HepG2 (cell line): ENCODE results near the gene PLEKHN1. TPM values are rescaled to one million over a fixed set of nuclear protein-coding genes. Genes with fewer than 3 reads are reported as not detected.
A peak's percentile ranks its signal among the peaks of the same experiment; 100 is the strongest.

Experiments
- AGO1 ChIP-seq: fragments of 200-400 bp; formaldehyde crosslinking; IDR thresholded peaks from 2 replicates; pipeline ENCODE4 v1.6.1; 2017; ENCODE audit warnings: mild to moderate bottlenecking, low read depth, low read length, moderate library complexity; ENCODE audit not compliant: poor library complexity, severe bottlenecking
- CHD2 ChIP-seq: IDR thresholded peaks from 2 replicates; pipeline ENCODE4 v1.6.1; 2011; ENCODE audit warnings: low read depth, low read length, improper control_type of control experiment
- E2F5 ChIP-seq: sonication (generic); formaldehyde crosslinking; conservative IDR thresholded peaks from 2 replicates; pipeline ENCODE4 v1.4.0; 2020; ENCODE audit warnings: missing genetic modification reagents
- GABPB1 ChIP-seq: IDR thresholded peaks from 2 replicates; pipeline ENCODE4 v1.6.1; 2016; ENCODE audit warnings: mild to moderate bottlenecking, missing genetic modification reagents, moderate library complexity, missing compliant biosample characterization
- HNRNPL ChIP-seq: fragments of 200-400 bp; formaldehyde crosslinking; IDR thresholded peaks from 2 replicates; pipeline ENCODE4 v1.6.1; 2017; ENCODE audit warnings: mild to moderate bottlenecking, low read depth, low read length
- JUNB ChIP-seq: sonication (generic); formaldehyde crosslinking; IDR thresholded peaks from 2 replicates; pipeline ENCODE4 v1.8.0; 2022; ENCODE audit warnings: missing genetic modification reagents, mild to moderate bottlenecking, borderline replicate concordance
- NAIF1 ChIP-seq: sonication (generic); formaldehyde crosslinking; IDR thresholded peaks from 2 replicates; pipeline ENCODE4 v1.5.0; 2020; ENCODE audit warnings: mild to moderate bottlenecking, missing genetic modification reagents, borderline replicate concordance
- NCOA2 ChIP-seq: sonication (generic); formaldehyde crosslinking; IDR thresholded peaks from 2 replicates; pipeline ENCODE4 v1.8.0; 2022; ENCODE audit warnings: inconsistent platforms
- NRL ChIP-seq: sonication (generic); formaldehyde crosslinking; IDR thresholded peaks from 2 replicates; pipeline ENCODE4 v1.5.0; 2020; ENCODE audit warnings: missing genetic modification reagents, mild to moderate bottlenecking, moderate library complexity, borderline replicate concordance
- RBAK ChIP-seq: sonication (generic); formaldehyde crosslinking; IDR thresholded peaks from 2 replicates; pipeline ENCODE4 v1.5.1; 2020; ENCODE audit warnings: mild to moderate bottlenecking, missing genetic modification reagents
- SAP130 ChIP-seq: IDR thresholded peaks from 2 replicates; pipeline ENCODE4 v1.6.1; 2016; ENCODE audit warnings: low read depth
- SIX1 ChIP-seq: sonication (generic); formaldehyde crosslinking; IDR thresholded peaks from 2 replicates; pipeline ENCODE4 v1.4.0; 2020; ENCODE audit warnings: missing genetic modification reagents, borderline replicate concordance
- ZFP90 ChIP-seq: sonication (generic); formaldehyde crosslinking; IDR thresholded peaks from 2 replicates; pipeline ENCODE4 v1.8.0; 2022; ENCODE audit warnings: missing genetic modification reagents, mild to moderate bottlenecking, inconsistent platforms, borderline replicate concordance
- ZNF143 ChIP-seq: sonication (generic); formaldehyde crosslinking; IDR thresholded peaks from 2 replicates; pipeline ENCODE4 v1.4.0; 2020; ENCODE audit warnings: missing genetic modification reagents
- ZNF160 ChIP-seq: sonication (generic); formaldehyde crosslinking; IDR thresholded peaks from 2 replicates; pipeline ENCODE4 v1.8.0; 2022; ENCODE audit warnings: mild to moderate bottlenecking, inconsistent platforms, missing genetic modification reagents
- ZNF205 ChIP-seq: IDR thresholded peaks from 2 replicates; pipeline ENCODE4 v1.6.1; 2018; ENCODE audit warnings: missing biosample characterization, missing genetic modification reagents
- ZNF24 ChIP-seq: fragments of 450-650 bp; IDR thresholded peaks from 2 replicates; pipeline ENCODE4 v1.6.1; 2017; ENCODE audit warnings: antibody characterized with exemption, mild to moderate bottlenecking
- ZNF260 ChIP-seq: sonication (generic); formaldehyde crosslinking; IDR thresholded peaks from 2 replicates; pipeline ENCODE4 v1.4.0; 2020; ENCODE audit warnings: missing genetic modification reagents, low read depth, mild to moderate bottlenecking, borderline replicate concordance
- ZNF616 ChIP-seq: sonication (generic); formaldehyde crosslinking; IDR thresholded peaks from 2 replicates; pipeline ENCODE4 v1.5.0; 2020; ENCODE audit warnings: low read depth, mild to moderate bottlenecking, missing genetic modification reagents
- ZNF746 ChIP-seq: sonication (generic); formaldehyde crosslinking; IDR thresholded peaks from 2 replicates; pipeline ENCODE4 v1.8.0; 2022; ENCODE audit warnings: mild to moderate bottlenecking, missing genetic modification reagents
- polyA plus RNA-seq, 8 experiments: library from polyadenylated mRNA; depleted of rRNA in 3 of 8; stranded (reverse) in 7 of 8; unstranded in 1 of 8; fragments of >200 nt; fragmentation: Illumina TruSeq in 4 of 8; extraction: Trizol in 4 of 8; gene quantifications; 2 replicates each; pipeline versions ENCODE4 v1.2.1 to v1.2.3, GENCODE V29; 2011 to 2016; ENCODE audit warnings: low read depth in 4 of 8, missing spikeins in 1 of 8, mixed read lengths in 1 of 8; ENCODE audit not compliant: insufficient read depth in 1 of 8
- total RNA-seq, 5 experiments: library from RNA; depleted of rRNA; stranded (reverse); fragments of >200 nt; fragmentation: Illumina TruSeq; extraction: Trizol; gene quantifications; 2 replicates each; pipeline ENCODE4 v1.2.3, GENCODE V29; 2016; ENCODE audit warnings: low read depth in 1 of 5
- TF ChIP-seq, protein P1 (sequence below): sonication (generic); formaldehyde crosslinking; conservative IDR thresholded peaks from 2 replicates; pipeline ENCODE4 v1.5.0; 2020; ENCODE audit warnings: missing genetic modification reagents
- TF ChIP-seq, protein P2 (sequence below): sonication (generic); formaldehyde crosslinking; IDR thresholded peaks from 2 replicates; pipeline ENCODE4 v1.4.0; 2020; ENCODE audit warnings: missing genetic modification reagents
- TF ChIP-seq, protein P3 (sequence below): sonication (generic); formaldehyde crosslinking; IDR thresholded peaks from 2 replicates; pipeline ENCODE4 v1.4.0; 2020; ENCODE audit warnings: missing genetic modification reagents, borderline replicate concordance

PLEKHN1 gene
- total and polyA plus RNA-seq, 2 of the 13 experiments (the other 11 are each of a cell fraction or from before 2014, with no cell fraction given): 0.42 to 0.58 TPM

GRCh38 chr1:1021010-1021919 lies 55.0 kb downstream of the PLEKHN1 start (continued):
- TF ChIP-seq AGO1 (peak; percentile 61), ZNF143 (CRISPR knock-in tag) (no peak; the same call in 1 of the 2 replicates), HNRNPL (0 out of 2 replicates have a peak, but pooled peaks have one; percentile 19), GABPB1 (peak; percentile 40; the same call in 1 of the 2 replicates), ZNF24 (no peak), SAP130 (peak; percentile 14; the same call in 1 of the 2 replicates), ZNF616 (CRISPR knock-in tag) (no peak), ZNF205 (CRISPR knock-in tag) (no peak), NAIF1 (CRISPR knock-in tag) (no peak), ZNF160 (no peak), ZFP90 (CRISPR knock-in tag) (no peak), SIX1 (CRISPR knock-in tag) (no peak), NRL (CRISPR knock-in tag) (no peak), RBAK (no peak), JUNB (CRISPR knock-in tag) (no peak), ZNF746 (CRISPR knock-in tag) (no peak), CHD2 (no peak), ZNF260 (CRISPR knock-in tag) (no peak), E2F5 (CRISPR knock-in tag) (no peak), NCOA2 (no peak)
- TF ChIP-seq, protein P1, sequence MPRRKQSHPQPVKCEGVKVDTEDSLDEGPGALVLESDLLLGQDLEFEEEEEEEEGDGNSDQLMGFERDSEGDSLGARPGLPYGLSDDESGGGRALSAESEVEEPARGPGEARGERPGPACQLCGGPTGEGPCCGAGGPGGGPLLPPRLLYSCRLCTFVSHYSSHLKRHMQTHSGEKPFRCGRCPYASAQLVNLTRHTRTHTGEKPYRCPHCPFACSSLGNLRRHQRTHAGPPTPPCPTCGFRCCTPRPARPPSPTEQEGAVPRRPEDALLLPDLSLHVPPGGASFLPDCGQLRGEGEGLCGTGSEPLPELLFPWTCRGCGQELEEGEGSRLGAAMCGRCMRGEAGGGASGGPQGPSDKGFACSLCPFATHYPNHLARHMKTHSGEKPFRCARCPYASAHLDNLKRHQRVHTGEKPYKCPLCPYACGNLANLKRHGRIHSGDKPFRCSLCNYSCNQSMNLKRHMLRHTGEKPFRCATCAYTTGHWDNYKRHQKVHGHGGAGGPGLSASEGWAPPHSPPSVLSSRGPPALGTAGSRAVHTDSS: no peak
- TF ChIP-seq, protein P2, sequence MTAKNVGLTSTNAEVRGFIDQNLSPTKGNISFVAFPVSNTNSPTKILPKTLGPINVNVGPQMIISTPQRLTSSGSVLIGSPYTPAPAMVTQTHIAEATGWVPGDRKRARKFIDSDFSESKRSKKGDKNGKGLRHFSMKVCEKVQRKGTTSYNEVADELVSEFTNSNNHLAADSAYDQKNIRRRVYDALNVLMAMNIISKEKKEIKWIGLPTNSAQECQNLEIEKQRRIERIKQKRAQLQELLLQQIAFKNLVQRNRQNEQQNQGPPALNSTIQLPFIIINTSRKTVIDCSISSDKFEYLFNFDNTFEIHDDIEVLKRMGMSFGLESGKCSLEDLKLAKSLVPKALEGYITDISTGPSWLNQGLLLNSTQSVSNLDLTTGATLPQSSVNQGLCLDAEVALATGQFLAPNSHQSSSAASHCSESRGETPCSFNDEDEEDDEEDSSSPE (CRISPR knock-in tag): no peak
- TF ChIP-seq, protein P3, sequence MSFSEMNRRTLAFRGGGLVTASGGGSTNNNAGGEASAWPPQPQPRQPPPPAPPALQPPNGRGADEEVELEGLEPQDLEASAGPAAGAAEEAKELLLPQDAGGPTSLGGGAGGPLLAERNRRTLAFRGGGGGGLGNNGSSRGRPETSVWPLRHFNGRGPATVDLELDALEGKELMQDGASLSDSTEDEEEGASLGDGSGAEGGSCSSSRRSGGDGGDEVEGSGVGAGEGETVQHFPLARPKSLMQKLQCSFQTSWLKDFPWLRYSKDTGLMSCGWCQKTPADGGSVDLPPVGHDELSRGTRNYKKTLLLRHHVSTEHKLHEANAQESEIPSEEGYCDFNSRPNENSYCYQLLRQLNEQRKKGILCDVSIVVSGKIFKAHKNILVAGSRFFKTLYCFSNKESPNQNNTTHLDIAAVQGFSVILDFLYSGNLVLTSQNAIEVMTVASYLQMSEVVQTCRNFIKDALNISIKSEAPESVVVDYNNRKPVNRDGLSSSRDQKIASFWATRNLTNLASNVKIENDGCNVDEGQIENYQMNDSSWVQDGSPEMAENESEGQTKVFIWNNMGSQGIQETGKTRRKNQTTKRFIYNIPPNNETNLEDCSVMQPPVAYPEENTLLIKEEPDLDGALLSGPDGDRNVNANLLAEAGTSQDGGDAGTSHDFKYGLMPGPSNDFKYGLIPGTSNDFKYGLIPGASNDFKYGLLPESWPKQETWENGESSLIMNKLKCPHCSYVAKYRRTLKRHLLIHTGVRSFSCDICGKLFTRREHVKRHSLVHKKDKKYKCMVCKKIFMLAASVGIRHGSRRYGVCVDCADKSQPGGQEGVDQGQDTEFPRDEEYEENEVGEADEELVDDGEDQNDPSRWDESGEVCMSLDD: peak; percentile 5; the same call in 1 of the 2 replicates
